NCI-H146 (cell line): ENCODE measurements around the gene BTBD10.

Experiments used
- DNase-seq: peaks from one replicate; lab custom pipeline; 2025; lab: John Stamatoyannopoulos, UW

Gene BTBD10

DNA sequence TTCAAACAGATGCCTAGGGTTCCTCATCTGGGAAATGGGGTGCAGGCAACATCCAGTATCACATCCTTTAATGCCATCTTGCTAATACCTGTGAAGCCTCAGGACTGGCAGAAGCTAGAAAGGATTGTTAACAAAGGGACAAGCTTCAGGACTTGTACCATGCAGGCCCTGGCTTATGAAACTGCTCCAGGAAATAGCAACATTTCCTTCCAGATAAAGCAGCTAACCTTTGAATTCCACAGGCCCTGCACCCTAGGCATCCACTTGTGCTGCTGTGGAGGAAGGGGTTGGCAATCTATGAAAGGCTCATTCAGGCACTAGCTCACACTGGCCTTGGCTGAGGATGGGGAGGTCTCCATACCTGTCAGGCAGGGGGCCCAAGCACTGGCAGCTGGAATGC is 87.2 kb downstream of the BTBD10 start:
- no peak for DNase-seq

- DNase-seq = no peak
These were observed 89.8 kb downstream of the BTBD10 start for GRCh38 chr11:13373216-13373615.

DNA sequence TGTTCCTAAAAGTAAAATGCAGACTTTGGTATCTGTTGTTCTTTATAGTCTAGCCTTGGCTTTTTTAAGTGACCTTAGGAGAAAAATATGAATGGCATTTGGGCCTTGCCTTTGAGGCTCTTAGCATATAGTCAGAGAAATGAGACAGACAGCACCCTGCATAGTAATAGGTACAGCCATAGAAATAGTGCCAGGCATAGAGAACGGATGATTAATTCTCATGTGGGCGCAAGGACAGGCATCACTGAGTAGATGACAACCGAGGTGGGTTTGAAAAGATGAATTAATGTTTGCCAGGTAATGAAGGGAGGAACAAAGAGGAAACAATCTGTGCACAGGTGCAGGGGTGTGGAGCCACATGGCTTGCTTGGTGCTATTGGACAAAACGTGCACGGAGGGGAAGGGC is 95.0 kb downstream of the BTBD10 start:
- no peak for DNase-seq

DNA sequence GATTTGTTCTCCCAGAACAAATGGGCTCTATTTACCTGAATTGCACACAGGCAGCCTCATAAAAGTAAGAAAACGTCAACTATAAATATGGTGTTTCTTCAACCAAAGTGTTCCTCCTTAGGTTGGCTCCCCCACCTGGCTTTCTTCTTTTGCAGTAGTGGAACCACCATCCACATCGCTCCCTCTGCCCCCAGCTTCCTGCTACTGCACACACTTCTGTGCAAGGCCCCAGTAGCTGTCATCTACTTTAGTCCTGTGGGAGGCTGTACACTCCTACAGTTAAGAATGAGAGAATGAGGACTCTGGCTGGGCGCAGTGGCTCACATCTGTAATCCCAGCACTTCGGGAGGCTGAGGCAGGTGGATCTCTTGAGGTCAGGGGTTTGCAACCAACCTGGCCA is 95.9 kb downstream of the BTBD10 start:
- no peak for DNase-seq

- DNase-seq = no peak
These were observed 96.6 kb downstream of the BTBD10 start for GRCh38 chr11:13366266-13367026.

- DNase-seq = no peak
These were observed 98.6 kb downstream of the BTBD10 start for GRCh38 chr11:13364388-13364787.

GRCh38 chr11:13362596-13363109 is 100.4 kb downstream of the BTBD10 start:
- DNase-seq = no peak

- no peak for DNase-seq
These were observed 104.3 kb downstream of the BTBD10 start for GRCh38 chr11:13358596-13359270.

- DNase-seq = no peak
These were observed 105.8 kb downstream of the BTBD10 start for GRCh38 chr11:13357232-13357631.

DNA sequence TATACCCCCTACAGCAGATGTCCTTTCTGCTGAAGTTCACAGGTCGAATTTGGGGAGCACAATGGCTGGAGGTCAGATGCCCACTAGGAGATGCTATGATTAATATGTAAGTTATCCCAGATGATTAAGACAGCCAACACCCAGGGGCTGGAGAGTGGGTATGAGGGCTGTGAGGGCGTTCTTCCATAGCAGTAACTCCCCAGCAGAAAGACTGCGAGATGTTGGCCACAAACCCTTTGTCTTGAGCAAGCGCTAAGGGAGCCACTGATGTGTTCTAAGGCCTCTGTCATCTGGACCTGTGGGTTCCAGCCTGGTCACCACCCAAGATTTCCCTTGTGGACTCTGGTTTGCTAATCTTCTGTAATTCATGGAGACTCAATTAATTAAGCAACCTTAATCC is 107.8 kb downstream of the BTBD10 start:
- DNase-seq = no peak

GRCh38 chr11:13354335-13354734 is 108.7 kb downstream of the BTBD10 start:
- DNase-seq = no peak

GRCh38 chr11:13352711-13353110 is 110.3 kb downstream of the BTBD10 start:
- no peak for DNase-seq

- no peak for DNase-seq
These were observed 113.4 kb downstream of the BTBD10 start for GRCh38 chr11:13349581-13349980.

DNA sequence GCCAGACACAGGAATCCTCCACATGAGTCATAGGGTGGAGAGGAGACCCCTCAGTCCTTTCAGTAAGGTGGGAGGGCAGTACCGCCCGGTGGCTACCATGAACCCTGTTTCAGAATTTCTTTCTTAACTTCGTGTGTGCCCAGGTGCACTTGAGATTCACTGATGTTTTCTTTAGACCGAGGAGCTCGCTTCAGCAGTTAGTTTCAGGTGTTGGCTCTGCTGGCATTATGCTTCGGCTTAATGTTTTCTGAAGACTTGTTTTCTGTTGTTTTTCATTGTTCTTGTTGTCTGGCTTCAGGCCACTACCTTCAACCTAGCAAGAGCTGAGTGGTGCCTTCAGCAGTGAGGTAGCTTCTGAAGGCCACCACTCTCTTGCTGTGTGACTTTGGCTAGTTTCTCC is 114.0 kb downstream of the BTBD10 start:
- DNase-seq = no peak

GRCh38 chr11:13348305-13348704 is 114.7 kb downstream of the BTBD10 start:
- DNase-seq = no peak

DNA sequence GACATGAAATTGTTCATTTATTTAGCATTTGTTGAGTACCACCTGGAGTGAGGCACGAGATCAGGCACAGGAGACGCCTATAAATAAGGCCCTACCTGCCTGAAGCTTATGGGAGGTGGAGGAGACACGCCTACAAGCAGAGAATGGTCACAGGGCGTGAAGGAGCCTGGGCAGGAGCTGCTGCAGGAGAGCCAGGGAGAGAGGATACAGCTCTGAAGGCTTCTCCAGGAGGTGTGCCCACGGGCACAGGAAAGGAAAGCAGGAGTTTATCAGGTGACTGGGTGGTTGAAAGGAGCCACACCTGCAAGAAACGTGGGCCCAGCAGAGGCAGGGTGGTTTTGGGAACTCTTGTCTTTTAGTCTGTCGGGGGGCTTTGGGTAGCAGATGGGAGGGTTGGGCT is 115.1 kb downstream of the BTBD10 start:
- no peak for DNase-seq

- no peak for DNase-seq
These were observed 116.6 kb downstream of the BTBD10 start for GRCh38 chr11:13346470-13346869.

DNA sequence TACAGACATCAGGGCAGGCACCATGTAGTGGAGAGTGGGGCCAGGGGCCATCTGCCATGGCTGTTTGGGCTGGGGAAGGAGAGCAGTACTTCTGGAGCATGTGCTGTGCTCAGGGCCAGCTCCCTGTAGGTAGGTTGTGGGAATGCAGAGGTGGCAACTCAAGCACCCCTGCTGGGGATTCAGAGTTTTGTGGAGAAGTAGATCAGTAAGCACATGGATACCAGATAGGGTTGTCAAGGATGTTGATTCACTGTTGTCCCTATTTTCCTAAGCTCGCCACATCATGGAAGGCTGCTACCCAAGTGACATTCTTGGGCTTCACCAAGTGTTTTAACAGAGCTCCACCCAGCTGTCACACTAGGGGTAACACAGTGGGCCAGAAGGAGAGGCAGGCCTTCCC is 118.2 kb downstream of the BTBD10 start:
- no peak for DNase-seq

DNA sequence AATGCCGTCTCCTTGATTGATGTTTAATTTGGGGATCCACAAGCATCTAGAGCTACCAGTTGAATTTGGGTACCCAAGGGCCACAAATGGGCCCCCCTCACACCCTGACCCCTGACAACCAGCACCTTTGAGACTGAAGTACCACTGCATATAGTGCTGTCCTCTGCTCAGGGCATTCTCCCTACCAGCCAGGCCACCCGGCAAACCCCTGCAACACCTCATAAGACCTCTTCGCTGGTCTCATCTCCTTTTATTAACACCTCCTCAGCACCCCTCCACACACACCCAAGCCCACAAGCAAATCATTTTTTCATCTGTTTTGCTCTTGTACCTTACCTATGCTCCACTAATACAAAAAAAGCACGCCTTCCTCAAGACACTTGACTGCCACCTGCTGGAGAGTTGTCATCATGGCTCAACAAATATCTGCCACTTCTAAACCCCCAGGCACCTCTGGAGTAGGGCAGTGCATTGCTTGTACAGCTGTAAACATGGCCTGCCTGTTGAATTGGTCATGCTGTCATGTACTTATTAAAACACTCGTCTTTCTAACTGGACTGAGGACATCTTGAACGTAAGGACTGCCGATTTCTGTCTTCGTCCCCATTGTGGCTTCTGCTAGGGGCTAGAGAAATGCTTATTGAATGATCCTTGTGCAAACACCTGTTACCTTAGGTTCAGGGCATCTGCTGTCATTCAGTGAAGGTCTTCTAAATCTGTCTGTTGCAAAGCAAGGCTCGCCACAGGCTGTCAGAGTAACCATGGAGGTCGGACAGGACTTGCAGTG is 118.9 kb downstream of the BTBD10 start:
- DNase-seq = peak; percentile 59

DNA sequence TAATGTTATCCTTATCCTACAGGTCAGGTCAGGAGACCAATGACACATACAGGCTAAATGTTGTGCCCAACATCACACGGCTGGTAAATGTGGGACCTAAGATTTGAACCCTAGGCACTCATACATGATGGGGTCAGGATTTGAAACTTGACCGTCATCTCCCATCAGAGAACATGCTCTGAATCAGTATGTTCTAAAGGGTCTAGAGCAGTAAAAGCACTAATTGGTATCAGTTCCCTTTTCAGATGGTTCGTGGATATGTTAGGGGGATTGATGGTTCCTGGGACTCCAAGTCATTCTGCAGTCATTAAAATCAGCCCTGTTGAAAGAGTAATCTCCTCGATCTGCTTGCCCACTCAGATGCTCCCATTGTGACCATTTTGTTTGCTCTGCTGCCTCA is 120.0 kb downstream of the BTBD10 start:
- DNase-seq = no peak

DNA sequence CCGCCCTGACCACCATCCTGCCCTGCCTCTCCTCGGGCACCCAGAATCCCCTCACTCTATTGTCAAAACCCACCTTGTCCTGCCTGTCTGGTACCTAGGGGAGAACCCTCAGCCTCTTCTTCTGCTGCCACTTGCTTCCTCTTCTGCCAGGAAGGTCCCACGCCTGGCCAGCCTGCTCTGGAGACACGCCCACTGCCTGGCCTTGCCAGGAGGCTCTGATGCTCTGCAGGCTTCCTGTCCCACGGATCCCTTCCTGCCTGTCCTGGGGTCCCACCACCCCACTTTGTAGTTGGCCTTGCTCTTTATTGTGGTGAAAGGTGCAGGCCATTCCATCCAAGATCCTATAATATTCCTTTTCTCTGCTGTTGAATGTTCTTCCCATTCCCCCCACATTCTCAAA is 122.0 kb downstream of the BTBD10 start:
- no peak for DNase-seq
